GM21529 (cell line): Measurements from ENCODE around the gene BOLL.
"Not testable (repeated sequence)": the region's sequence is repeated elsewhere in the genome, so short reads cannot be mapped to it uniquely, and the experiment has no call there.

Source experiments
- ATAC-seq: cut with Tn5 transposase; IDR thresholded peaks from one replicate; pipeline ENCODE4 v1.9.1; 2021; ENCODE audit not compliant: unreplicated experiment

The BOLL gene

GRCh38 chr2:197784956-197785941, at the start of gene BOLL:
Gene BOLL (minus strand): TSS chr2:197785319. CDS start chr2:197781850, 3,469 bp downstream.
- ATAC-seq = no peak

GRCh38 chr2:197834771-197835170, 49.7 kb upstream of the BOLL start:
- ATAC-seq = not testable (repeated sequence)

DNA sequence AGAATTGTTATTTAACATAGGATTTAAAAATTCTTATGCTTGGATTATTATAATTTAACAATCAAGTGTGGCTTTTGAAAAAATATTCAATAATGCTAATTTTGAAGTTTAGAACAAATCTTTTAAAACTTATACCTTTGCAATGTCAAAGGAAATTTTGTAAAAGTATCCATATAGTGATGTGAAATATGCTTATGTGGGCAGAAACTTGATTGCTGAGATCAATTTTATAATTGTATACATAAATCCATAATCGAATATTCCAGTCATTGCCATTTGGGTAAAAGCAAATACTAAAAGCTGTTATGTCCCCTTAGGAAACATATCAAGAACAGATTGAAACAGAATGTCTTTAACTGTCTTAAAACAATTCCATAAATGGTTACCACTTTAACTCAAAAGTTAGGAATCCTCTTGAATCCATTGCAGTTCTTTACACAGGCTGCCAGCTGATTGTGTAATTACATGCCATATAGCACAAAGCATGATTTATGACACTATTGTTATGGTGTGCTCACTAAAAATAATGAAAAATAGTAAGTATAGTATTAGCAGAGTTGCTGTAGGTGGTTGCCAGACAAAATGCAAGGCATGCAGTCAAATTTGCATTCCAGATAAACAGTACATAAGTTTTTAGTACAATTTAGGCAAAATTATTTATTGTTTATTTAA, 43.5 kb upstream of the BOLL start:
- no peak for ATAC-seq

GRCh38 chr2:197827618-197828017, 42.5 kb upstream of the BOLL start:
- ATAC-seq = no peak

GRCh38 chr2:197822333-197822732, 37.2 kb upstream of the BOLL start:
- ATAC-seq = no peak

GRCh38 chr2:197821550-197822289, 36.6 kb upstream of the BOLL start:
- no peak for ATAC-seq

DNA sequence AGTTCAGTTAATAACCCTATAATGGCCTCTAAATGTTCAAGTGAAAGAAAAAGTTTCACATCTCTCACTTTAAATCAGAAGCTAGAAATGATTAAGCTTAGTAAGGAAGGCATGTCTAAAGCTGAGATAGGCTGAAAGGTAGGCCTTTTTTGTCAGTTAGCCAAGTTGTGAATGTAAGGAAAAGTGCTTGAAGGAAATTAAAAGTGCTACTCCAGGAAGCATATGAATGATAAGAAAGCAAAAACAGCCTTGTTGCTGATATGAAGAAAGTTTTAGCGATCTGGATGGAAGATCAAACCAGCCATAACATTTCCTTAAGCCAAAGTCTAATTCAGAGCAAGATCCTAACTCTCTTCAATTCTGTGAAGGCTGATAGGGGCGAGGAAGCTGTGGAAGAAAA, 29.4 kb upstream of the BOLL start:
- ATAC-seq = no peak

- peak; percentile 74 for ATAC-seq
Observed at GRCh38 chr2:197813093-197813787, 28.1 kb upstream of the BOLL start.

DNA sequence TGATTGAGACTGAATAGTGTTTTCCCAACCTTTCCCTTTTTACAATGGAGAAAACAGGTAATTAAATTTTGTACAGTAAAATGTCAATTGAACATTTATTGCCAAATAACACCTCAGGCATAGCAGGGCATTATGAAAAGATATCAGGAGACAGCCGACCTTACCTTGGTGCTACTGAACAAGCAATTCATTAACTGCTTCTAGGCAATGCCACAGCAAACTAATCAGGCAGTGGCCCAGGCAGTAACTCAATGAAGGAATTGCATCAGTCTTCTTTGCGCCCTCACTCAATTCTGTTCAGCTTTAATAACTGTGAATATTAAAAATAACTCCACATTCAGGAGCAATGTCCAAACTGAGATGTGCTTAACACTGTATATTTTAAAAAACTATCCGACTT, 25.4 kb upstream of the BOLL start:
- ATAC-seq = no peak

DNA sequence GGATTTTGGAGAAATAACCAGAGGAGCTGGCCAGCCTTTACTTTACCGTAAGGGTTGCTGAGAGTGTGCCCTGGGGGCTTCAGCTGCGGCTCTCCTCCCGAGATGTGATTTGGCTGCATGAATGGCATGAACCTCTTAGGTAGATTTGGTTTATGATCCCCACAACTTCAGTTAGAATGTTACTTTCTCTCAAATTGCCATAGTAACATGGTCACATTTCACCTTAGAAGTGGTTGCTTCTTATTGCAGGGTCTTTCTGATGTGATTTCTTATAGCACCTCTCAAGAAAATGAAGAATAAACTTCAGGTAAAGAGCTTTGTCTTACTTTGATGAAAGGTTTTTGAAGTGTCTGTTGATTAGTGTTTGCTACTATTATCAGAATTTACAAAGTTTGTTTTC, 24.9 kb upstream of the BOLL start:
- ATAC-seq = no peak

DNA sequence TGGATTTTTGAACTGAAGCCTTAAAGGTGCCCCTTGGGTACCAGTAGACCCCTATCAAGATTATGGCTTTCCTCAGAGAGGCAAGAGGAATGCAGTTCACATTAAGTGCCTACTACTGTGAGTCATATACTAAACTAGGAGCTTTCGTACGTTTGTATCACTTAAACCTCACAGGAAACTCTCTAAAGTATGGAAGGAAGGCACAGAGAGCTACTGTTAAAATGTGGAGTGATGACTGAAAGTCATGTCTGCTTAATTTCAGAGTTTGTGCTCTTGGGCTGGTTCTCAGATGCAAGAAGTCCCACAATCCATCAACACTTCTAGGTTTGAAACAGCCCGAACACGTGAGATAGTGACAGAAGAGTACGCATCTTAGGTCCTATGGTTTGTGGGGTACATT, 23.9 kb upstream of the BOLL start:
- no peak for ATAC-seq

DNA sequence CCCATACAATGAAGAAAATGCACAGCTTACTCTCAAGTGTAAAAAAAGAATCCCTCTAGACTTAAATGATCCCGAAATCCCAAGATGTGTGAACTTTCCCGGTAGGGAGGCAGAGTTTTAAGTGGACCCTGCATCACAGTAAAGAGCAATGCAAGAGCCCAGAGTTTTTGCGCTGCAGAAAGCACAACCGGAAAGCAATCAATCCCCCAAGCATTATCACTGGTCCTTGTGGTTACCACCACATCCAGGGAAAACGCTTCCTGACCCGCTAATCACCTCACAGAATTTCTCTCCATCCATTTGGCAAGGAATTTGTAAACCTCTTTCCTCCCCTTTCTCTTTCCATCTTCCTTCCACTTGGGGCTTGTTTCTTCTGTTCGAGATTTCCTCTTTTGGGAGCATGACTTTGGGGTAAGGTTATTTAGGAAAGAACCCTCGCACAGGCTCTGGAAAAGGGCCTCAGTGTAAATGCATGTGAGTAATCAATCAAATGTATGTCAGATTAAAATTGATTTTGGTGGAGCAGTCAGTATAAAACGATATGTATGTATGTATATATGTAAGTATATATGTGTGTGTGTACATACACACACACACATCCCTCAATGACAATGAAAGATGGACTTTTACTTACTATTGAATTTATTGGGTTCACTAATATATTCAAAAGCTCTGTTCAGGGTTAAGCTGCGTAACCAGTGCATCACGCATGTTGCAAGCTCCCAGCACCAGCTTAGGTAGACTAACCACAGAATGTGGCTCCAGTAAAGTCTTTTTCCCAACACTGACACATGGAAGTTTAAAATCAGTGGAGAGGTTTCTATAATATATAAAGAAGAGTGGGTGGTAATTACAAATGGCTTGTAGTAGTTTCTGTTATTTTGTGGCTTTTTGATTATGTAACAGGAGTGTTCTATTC, 20.9 kb upstream of the BOLL start:
- ATAC-seq = no peak

DNA sequence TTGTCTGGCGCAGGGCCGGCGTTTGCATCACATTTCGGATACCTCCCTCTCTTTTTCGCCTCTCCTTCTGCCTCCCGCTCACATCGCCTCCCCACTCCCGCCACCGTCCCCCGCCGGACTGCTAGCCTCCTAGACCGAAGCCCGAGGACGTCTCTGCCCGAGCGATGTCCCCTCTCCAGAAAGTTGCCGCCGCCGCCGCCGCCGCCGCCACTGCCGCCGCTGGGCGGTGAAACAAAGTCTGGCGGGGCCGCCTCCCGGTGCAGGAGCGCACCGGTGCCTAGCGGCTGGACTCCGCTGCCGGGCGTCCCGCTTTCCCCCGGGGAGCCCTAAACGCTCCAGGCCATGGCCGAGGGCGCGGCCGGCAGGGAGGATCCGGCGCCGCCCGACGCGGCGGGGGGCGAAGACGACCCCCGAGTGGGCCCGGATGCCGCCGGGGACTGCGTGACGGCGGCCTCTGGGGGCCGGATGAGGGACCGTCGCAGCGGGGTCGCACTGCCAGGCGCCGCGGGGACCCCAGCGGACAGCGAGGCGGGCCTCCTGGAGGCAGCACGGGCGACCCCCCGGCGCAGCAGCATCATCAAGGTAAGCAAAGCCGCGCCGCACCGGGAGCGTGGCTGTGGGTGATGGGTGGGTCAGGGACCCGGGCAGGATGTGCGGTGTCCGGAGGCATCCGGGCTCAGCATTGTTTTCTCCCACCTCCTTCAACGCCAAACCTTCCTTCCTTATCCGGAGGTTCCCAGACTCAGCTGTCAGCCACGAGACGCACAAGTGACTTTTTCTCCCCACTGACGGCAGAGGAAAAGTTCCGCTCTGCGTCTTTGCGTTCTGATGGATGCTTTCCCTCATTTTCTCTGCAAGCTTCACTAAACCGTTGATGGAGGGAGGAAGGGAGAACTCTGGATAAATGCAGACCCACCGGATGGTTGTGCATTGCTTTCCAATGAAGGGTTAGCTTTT, 19.9 kb upstream of the BOLL start:
- peak; percentile 31 for ATAC-seq

DNA sequence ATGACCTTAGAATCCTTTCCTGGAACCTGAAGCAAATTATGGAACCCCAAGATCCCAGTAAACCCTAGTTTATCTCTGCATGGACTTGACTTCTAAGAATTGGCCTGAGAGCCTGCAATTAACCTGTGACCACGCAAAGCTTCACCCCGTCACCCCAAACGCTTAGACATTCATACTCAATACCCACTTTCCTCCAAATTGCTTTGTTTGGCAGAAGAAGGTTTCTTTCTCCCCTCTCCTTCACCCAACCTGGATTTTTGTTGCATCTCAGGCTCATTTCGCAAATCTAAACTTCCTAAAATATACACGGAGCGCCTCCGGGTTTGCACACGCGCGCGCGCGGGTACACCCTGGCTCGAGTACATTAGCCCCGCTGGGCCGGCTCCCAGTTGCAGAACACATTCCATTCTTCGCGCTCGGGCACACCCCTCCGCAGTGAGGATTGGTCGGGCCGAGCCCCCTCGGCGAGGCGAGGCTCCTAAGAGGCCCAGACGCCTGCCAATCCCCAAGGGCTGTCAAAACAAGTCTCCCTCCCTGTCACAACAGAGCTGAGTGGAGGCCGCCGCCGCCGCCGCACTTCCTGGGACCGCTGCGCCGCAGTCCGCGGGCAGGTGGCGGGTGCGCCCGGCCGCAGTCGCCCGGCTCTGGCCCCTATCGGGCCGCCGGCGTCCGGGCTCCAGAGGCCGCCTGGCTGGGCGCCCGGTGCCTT, 19.1 kb upstream of the BOLL start, which contains the start of gene PLCL1:
Gene PLCL1, plus strand, starts transcription at position 545 of the 709 bp plus-strand sequence.
- peak; percentile 100 for ATAC-seq

- no peak for ATAC-seq
Observed at GRCh38 chr2:197803033-197803444, 17.9 kb upstream of the BOLL start.

GRCh38 chr2:197801033-197801432, 15.9 kb upstream of the BOLL start:
- ATAC-seq = no peak

GRCh38 chr2:197800091-197800490, 15.0 kb upstream of the BOLL start:
- ATAC-seq = no peak

GRCh38 chr2:197799068-197799467, 13.9 kb upstream of the BOLL start:
- no peak for ATAC-seq
